Activated CD8-positive, alpha-beta memory T cell treated with anti-CD3 and anti-CD28 coated beads, Interleukin-2, amount 10 ng/mL, durations not matched to agents 7 days and 5 days (primary cell): ENCODE data around the gene AHCYL2. TPM values are rescaled to one million over a fixed set of nuclear protein-coding genes. Genes with fewer than 3 reads are reported as not detected.
"Not testable (repeated sequence)": the region's sequence is repeated elsewhere in the genome, so short reads cannot be mapped to it uniquely, and the experiment has no call there.

Source experiments
- ATAC-seq: fragments of 150-1000 bp; cut with Tn5 transposase; one replicate; pipeline ENCODE4 v1.10.0; 2021; ENCODE audit warnings: moderate library complexity
- CTCF ChIA-PET: fragments of 350-600 bp; sonication (Branson Sonifier 250); formaldehyde crosslinking; loops from one replicate; lab custom pipeline; 2021; ENCODE audit warnings: antibody characterized with exemption; lab: Charles Lee
- DNase-seq: peaks from one replicate; pipeline ENCODE4 v3.0.0-alpha.2; 2020
- H3K27ac Mint-ChIP-seq: one replicate; pipeline ENCODE4 v1.8.0; 2021; ENCODE audit warnings: mild to moderate bottlenecking, mixed read lengths
- H3K27me3 Mint-ChIP-seq: one replicate; pipeline ENCODE4 v1.8.0; 2021; ENCODE audit warnings: mixed read lengths
- H3K36me3 Mint-ChIP-seq: one replicate; pipeline ENCODE4 v1.8.0; 2021; ENCODE audit warnings: mild to moderate bottlenecking, mixed read lengths
- H3K4me1 Mint-ChIP-seq: one replicate; pipeline ENCODE4 v1.8.0; 2021; ENCODE audit warnings: mixed read lengths
- H3K4me3 Mint-ChIP-seq: one replicate; pipeline ENCODE4 v1.8.0; 2021; ENCODE audit warnings: mild to moderate bottlenecking, moderate library complexity, mixed read lengths
- H3K9me3 Mint-ChIP-seq: one replicate; pipeline ENCODE4 v1.8.0; 2022; ENCODE audit warnings: low read depth, mixed read lengths
- total RNA-seq, 2 experiments: library from RNA; stranded (reverse); gene quantifications; one replicate each; pipeline ENCODE4 v1.2.3, GENCODE V29; 2021

The AHCYL2 gene
- total RNA-seq, 2 experiments from 2014 or later = 12.7 to 12.8 TPM

GRCh38 chr7:129458171-129458570 lies 233.3 kb downstream of the AHCYL2 start:
- ATAC-seq (no peak), DNase-seq (no peak)
- CTCF ChIA-PET = no interaction called here
- H3K9me3 Mint-ChIP-seq = no peaks in the 10 kb centered on the region
- H3K27me3 Mint-ChIP-seq = no peaks in the 10 kb centered on the region
- no peaks in the 10 kb centered on the region for H3K4me1 Mint-ChIP-seq
- no peak overlapping the region for H3K27ac Mint-ChIP-seq
- H3K36me3 Mint-ChIP-seq = peaks cover 24% of the 10 kb centered on the region
- no peak overlapping the region for H3K4me3 Mint-ChIP-seq

GRCh38 chr7:129461809-129462208 lies 237.0 kb downstream of the AHCYL2 start:
- Mint-ChIP-seq H3K4me3 (no peak overlapping the region), H3K27ac (no peak overlapping the region), H3K4me1 (no peaks in the 10 kb centered on the region), H3K36me3 (peaks cover 16% of the 10 kb centered on the region), H3K27me3 (no peaks in the 10 kb centered on the region), H3K9me3 (no peaks in the 10 kb centered on the region)
- no peak for DNase-seq
- no peak for ATAC-seq
- CTCF ChIA-PET = interaction anchor here (1.8 kb wide), 1 partner anchor 10 kb away, joined by 5 read pairs; no protein-coding TSS in a partner anchor

GRCh38 chr7:129462420-129462819 lies 237.6 kb downstream of the AHCYL2 start:
- H3K27ac Mint-ChIP-seq = no peak overlapping the region
- H3K4me3 Mint-ChIP-seq = no peak overlapping the region
- CTCF ChIA-PET = interaction anchor here (1.0 to 1.8 kb wide), 2 partner anchors 9 to 86 kb away, joined by 3 to 5 read pairs; no protein-coding TSS in a partner anchor
- no peaks in the 10 kb centered on the region for H3K4me1 Mint-ChIP-seq
- no peaks in the 10 kb centered on the region for H3K9me3 Mint-ChIP-seq
- H3K27me3 Mint-ChIP-seq = no peaks in the 10 kb centered on the region
- peaks cover 17% of the 10 kb centered on the region for H3K36me3 Mint-ChIP-seq
- no peak for DNase-seq
- no peak for ATAC-seq

- CTCF ChIA-PET = interaction anchor here (0.6 to 1.7 kb wide), 5 partner anchors 97 to 718 kb away, joined by 3 to 6 read pairs (median 4); no protein-coding TSS in a partner anchor
- Mint-ChIP-seq H3K9me3 (no peaks in the 10 kb centered on the region), H3K4me3 (no peak overlapping the region), H3K27ac (no peak overlapping the region), H3K4me1 (peaks cover 8% of the 10 kb centered on the region), H3K36me3 (peaks cover 15% of the 10 kb centered on the region), H3K27me3 (no peaks in the 10 kb centered on the region)
- no peak for ATAC-seq
- DNase-seq = no peak
Measured at GRCh38 chr7:129464194-129464593, 239.4 kb downstream of the AHCYL2 start.

- H3K36me3 Mint-ChIP-seq = peaks cover 14% of the 10 kb centered on the region
- DNase-seq = no peak
- no peak overlapping the region for H3K27ac Mint-ChIP-seq
- peaks cover 8% of the 10 kb centered on the region for H3K4me1 Mint-ChIP-seq
- H3K4me3 Mint-ChIP-seq = no peak overlapping the region
- H3K9me3 Mint-ChIP-seq = no peaks in the 10 kb centered on the region
- no peak for ATAC-seq
- no peaks in the 10 kb centered on the region for H3K27me3 Mint-ChIP-seq
- CTCF ChIA-PET = interaction anchor here (0.5 to 1.5 kb wide), 6 partner anchors 72 to 718 kb away, joined by 3 to 4 read pairs (median 4); no protein-coding TSS in a partner anchor
Measured at GRCh38 chr7:129465080-129465479, 240.2 kb downstream of the AHCYL2 start.

- CTCF ChIA-PET = no interaction called here
- Mint-ChIP-seq H3K9me3 (no peaks in the 10 kb centered on the region), H3K36me3 (peaks cover 14% of the 10 kb centered on the region), H3K4me1 (peaks cover 14% of the 10 kb centered on the region), H3K27ac (no peak overlapping the region), H3K27me3 (no peaks in the 10 kb centered on the region), H3K4me3 (no peak overlapping the region)
- no peak for DNase-seq
- no peak for ATAC-seq
Measured at GRCh38 chr7:129466796-129467195, 242.0 kb downstream of the AHCYL2 start.

- ATAC-seq = no peak
- CTCF ChIA-PET = interaction anchor here (1.7 to 7.9 kb wide), 2 partner anchors 66 to 99 kb away, joined by 8 to 90 read pairs; no protein-coding TSS in a partner anchor
- Mint-ChIP-seq H3K4me1 (peaks cover 15% of the 10 kb centered on the region), H3K36me3 (peaks cover 13% of the 10 kb centered on the region), H3K9me3 (no peaks in the 10 kb centered on the region), H3K27me3 (no peaks in the 10 kb centered on the region), H3K27ac (peak overlapping the region; percentile 67), H3K4me3 (no peak overlapping the region)
- no peak for DNase-seq
Measured at GRCh38 chr7:129468087-129468486, 243.3 kb downstream of the AHCYL2 start.

GRCh38 chr7:129468547-129468946 lies 243.7 kb downstream of the AHCYL2 start:
- Mint-ChIP-seq H3K27ac (peak overlapping the region; percentile 67), H3K4me1 (peaks cover 15% of the 10 kb centered on the region)

GRCh38 chr7:129469930-129470329 lies 245.1 kb downstream of the AHCYL2 start:
- no peak for DNase-seq
- peaks cover 10% of the 10 kb centered on the region for H3K36me3 Mint-ChIP-seq
- peaks cover 15% of the 10 kb centered on the region for H3K4me1 Mint-ChIP-seq
- no peaks in the 10 kb centered on the region for H3K27me3 Mint-ChIP-seq
- ATAC-seq = no peak
- H3K9me3 Mint-ChIP-seq = no peaks in the 10 kb centered on the region
- no peak overlapping the region for H3K27ac Mint-ChIP-seq
- no peak overlapping the region for H3K4me3 Mint-ChIP-seq
- CTCF ChIA-PET = interaction anchor here (1.2 to 7.9 kb wide), 7 partner anchors 36 to 168 kb away, joined by 3 to 90 read pairs (median 3); partner anchors contain the start of gene STRIP2

More at GRCh38 chr7:129468547-129468946, 243.7 kb downstream of the AHCYL2 start:
- peaks cover 12% of the 10 kb centered on the region for H3K36me3 Mint-ChIP-seq
- H3K9me3 Mint-ChIP-seq = no peaks in the 10 kb centered on the region
- no peaks in the 10 kb centered on the region for H3K27me3 Mint-ChIP-seq
- no peak overlapping the region for H3K4me3 Mint-ChIP-seq
- DNase-seq = peak; percentile 52
- CTCF ChIA-PET = interaction anchor here (0.9 to 7.9 kb wide), 4 partner anchors 66 to 250 kb away, joined by 4 to 90 read pairs (median 6); no protein-coding TSS in a partner anchor
- peak; percentile 83 for ATAC-seq

- Mint-ChIP-seq H3K9me3 (no peaks in the 10 kb centered on the region), H3K36me3 (peaks cover 12% of the 10 kb centered on the region), H3K4me3 (no peak overlapping the region), H3K4me1 (peaks cover 15% of the 10 kb centered on the region), H3K27ac (no peak overlapping the region), H3K27me3 (no peaks in the 10 kb centered on the region)
- no peak for DNase-seq
- ATAC-seq = no peak
- CTCF ChIA-PET = interaction anchor here (1.2 to 7.9 kb wide), 7 partner anchors 8 to 167 kb away, joined by 3 to 90 read pairs (median 3); partner anchors contain the start of gene STRIP2
Measured at GRCh38 chr7:129470411-129470810, 245.6 kb downstream of the AHCYL2 start.

GRCh38 chr7:129471402-129471827 lies 246.6 kb downstream of the AHCYL2 start:
- DNase-seq (no peak), ATAC-seq (no peak)
- no peak overlapping the region for H3K4me3 Mint-ChIP-seq
- peaks cover 16% of the 10 kb centered on the region for H3K36me3 Mint-ChIP-seq
- H3K27ac Mint-ChIP-seq = no peak overlapping the region
- H3K27me3 Mint-ChIP-seq = no peaks in the 10 kb centered on the region
- peaks cover 15% of the 10 kb centered on the region for H3K4me1 Mint-ChIP-seq
- CTCF ChIA-PET = interaction anchor here (0.7 to 7.9 kb wide), 16 partner anchors 9 to 358 kb away, joined by 3 to 90 read pairs (median 4); partner anchors contain the start of gene STRIP2
- no peaks in the 10 kb centered on the region for H3K9me3 Mint-ChIP-seq

GRCh38 chr7:129475931-129476330 lies 251.1 kb downstream of the AHCYL2 start:
- H3K4me3 Mint-ChIP-seq, CTCF ChIA-PET, H3K9me3 Mint-ChIP-seq, ATAC-seq, H3K27ac Mint-ChIP-seq, H3K4me1 Mint-ChIP-seq, DNase-seq, H3K27me3 Mint-ChIP-seq: not testable (repeated sequence)
- H3K36me3 Mint-ChIP-seq = peaks cover 28% of the 10 kb centered on the region

GRCh38 chr7:129476398-129476797 lies 251.6 kb downstream of the AHCYL2 start:
- H3K27ac Mint-ChIP-seq, H3K4me1 Mint-ChIP-seq, H3K9me3 Mint-ChIP-seq, ATAC-seq, CTCF ChIA-PET, DNase-seq, H3K27me3 Mint-ChIP-seq, H3K4me3 Mint-ChIP-seq: not testable (repeated sequence)
- peaks cover 28% of the 10 kb centered on the region for H3K36me3 Mint-ChIP-seq
